Caco-2 (cell line): Measurements from ENCODE around the gene SWAP70. TPM values are rescaled to one million over a fixed set of nuclear protein-coding genes. Genes with fewer than 3 reads are reported as not detected.
"Not testable (repeated sequence)": the region's sequence is repeated elsewhere in the genome, so short reads cannot be mapped to it uniquely, and the experiment has no call there.

Experiments
- BruUV-seq: library from RNA; stranded (reverse); fragments of 400-500 nt; replicated peaks from 2 replicates; lab custom pipeline; 2021; lab: Mats Ljungman, UMichigan
- CTCF ChIA-PET: fragments of 300-600 bp; sonication (Branson Sonifier 250); formaldehyde crosslinking; loops from one replicate; lab custom pipeline; 2022; ENCODE audit warnings: antibody characterized with exemption; lab: Charles Lee
- POLR2A ChIA-PET: fragments of 300-600 bp; sonication (Branson Sonifier 250); formaldehyde crosslinking; loops from one replicate; lab custom pipeline; 2022; ENCODE audit warnings: antibody characterized with exemption; lab: Charles Lee
- DNase-seq, 2 experiments: peaks; one replicate each; pipeline versions ENCODE4 v3.0.0 to v3.0.0-alpha.2; 2020 to 2022
- H3K27me3 ChIP-seq: replicated peaks from 2 replicates; pipeline ENCODE4 v1.6.0; 2011; ENCODE audit warnings: low read length; ENCODE audit not compliant: control insufficient read depth, insufficient read depth
- H3K36me3 ChIP-seq: 2 replicates; pipeline ENCODE4 v1.5.1; 2011; ENCODE audit warnings: low read length; ENCODE audit not compliant: control insufficient read depth, insufficient read depth
- H3K4me1 ChIP-seq: fragments of 250-450 bp; sonication (Bioruptor Pico); 2 replicates; pipeline ENCODE4 v1.5.1; 2020; ENCODE audit warnings: mild to moderate bottlenecking
- H3K4me3 ChIP-seq: 2 replicates; pipeline ENCODE4 v1.5.1; 2011; ENCODE audit warnings: low read depth, mild to moderate bottlenecking, control low read depth, low read length
- H3K9me3 ChIP-seq: fragments of 250-450 bp; sonication (Bioruptor Pico); 2 replicates; pipeline ENCODE4 v1.5.1; 2020; ENCODE audit warnings: mild to moderate bottlenecking, moderate library complexity
- H3K27ac Mint-ChIP-seq: one replicate; pipeline ENCODE4 v1.8.0; 2022; ENCODE audit warnings: mixed read lengths; ENCODE audit not compliant: unreplicated experiment
- H3K27me3 Mint-ChIP-seq: one replicate; pipeline ENCODE4 v1.8.0; 2022; ENCODE audit warnings: mixed read lengths; ENCODE audit not compliant: insufficient read depth, unreplicated experiment
- H3K36me3 Mint-ChIP-seq: one replicate; pipeline ENCODE4 v1.8.0; 2022; ENCODE audit warnings: mild to moderate bottlenecking, mixed read lengths; ENCODE audit not compliant: insufficient read depth, unreplicated experiment
- H3K4me1 Mint-ChIP-seq: one replicate; pipeline ENCODE4 v1.8.0; 2022; ENCODE audit warnings: low read depth, mixed read lengths; ENCODE audit not compliant: unreplicated experiment
- H3K4me3 Mint-ChIP-seq: one replicate; pipeline ENCODE4 v1.8.0; 2022; ENCODE audit warnings: mild to moderate bottlenecking, moderate library complexity, mixed read lengths; ENCODE audit not compliant: unreplicated experiment
- H3K9me3 Mint-ChIP-seq: one replicate; pipeline ENCODE4 v1.8.0; 2022; ENCODE audit warnings: mixed read lengths; ENCODE audit not compliant: unreplicated experiment
- CTCF ChIP-seq, 2 experiments: fragments of 200-600 bp in 1 of 2; IDR thresholded peaks; 1 replicate in 1 of 2; 2 replicates in 1 of 2; pipeline versions ENCODE4 v1.5.1 to v1.8.0; 2011 to 2022; ENCODE audit warnings: antibody characterized with exemption in 1 of 2, control low read depth in 1 of 2, inconsistent platforms in 1 of 2, low read depth in 1 of 2, low read length in 1 of 2, mild to moderate bottlenecking in 1 of 2, moderate library complexity in 1 of 2; ENCODE audit not compliant: insufficient read depth in 1 of 2, severe bottlenecking in 1 of 2, unreplicated experiment in 1 of 2
- intact Hi-C: fragments of 100-400 bp; cut with micrococcal nuclease; formaldehyde crosslinking; loops from one replicate; pipeline ENCODE4 v1.10.0; 2022; ENCODE audit not compliant: unreplicated experiment
- total RNA-seq: library from RNA; stranded (reverse); gene quantifications from 2 replicates; pipeline ENCODE4 v1.2.3, GENCODE V29; 2022

Gene SWAP70
- total RNA-seq, 1 experiment from 2014 or later, result 42.4 TPM

- Mint-ChIP-seq H3K27ac (peak overlapping the region; percentile 63), H3K9me3 (peaks cover 10% of the 10 kb centered on the region)
- intact Hi-C loops, result loop anchor here (2.0 kb wide), 1 partner anchor 126 kb away; no protein-coding TSS in a partner anchor
Measured at GRCh38 chr11:9740202-9740883, 76.5 kb downstream of the SWAP70 start.

GRCh38 chr11:9741260-9741659 is 77.4 kb downstream of the SWAP70 start:
- Histone ChIP-seq H3K4me3 (no peak overlapping the region), H3K27me3 (no peaks in the 10 kb centered on the region), H3K36me3 (peaks cover 4% of the 10 kb centered on the region; the same call in 1 of the 2 replicates), H3K4me1 (peaks cover 27% of the 10 kb centered on the region), H3K9me3 (no peaks in the 10 kb centered on the region)
- Mint-ChIP-seq H3K4me1 (peaks cover 30% of the 10 kb centered on the region), H3K27me3 (no peaks in the 10 kb centered on the region), H3K4me3 (no peak overlapping the region), H3K36me3 (peaks cover 67% of the 10 kb centered on the region), H3K27ac (peak overlapping the region; percentile 19), H3K9me3 (peaks cover 1% of the 10 kb centered on the region)
- DNase-seq, result no peak
- ChIA-PET POLR2A (no interaction called here), CTCF (no interaction called here)
- TF ChIP-seq CTCF (IDR thresholded peaks at IDR 0.05; ENCODE audit: insufficient read depth in 1 of 2, low read depth in 1 of 2, low read length in 1 of 2, severe bottlenecking in 1 of 2, unreplicated experiment in 1 of 2), result no peak
- intact Hi-C loops, result loop anchor here (2.0 kb wide), 1 partner anchor 126 kb away; no protein-coding TSS in a partner anchor
- BruUV-seq, result no TSS peak

More at GRCh38 chr11:9740202-9740883, 76.5 kb downstream of the SWAP70 start:
- TSS peak; percentile 56 for BruUV-seq
- no peaks in the 10 kb centered on the region for H3K27me3 ChIP-seq
- peak; percentile 64 to 65 for DNase-seq
- peaks cover 3% of the 10 kb centered on the region; the same call in 1 of the 2 replicates for H3K36me3 ChIP-seq
- peaks cover 32% of the 10 kb centered on the region for H3K4me1 Mint-ChIP-seq
- CTCF ChIA-PET, result interaction anchor here (1.0 to 1.6 kb wide), 5 partner anchors 8 to 234 kb away, joined by 3 to 6 read pairs (median 3); no protein-coding TSS in a partner anchor
- POLR2A ChIA-PET, result interaction anchor here (1.3 kb wide), 1 partner anchor 279 kb away, joined by 4 read pairs; the partner anchor contains the start of gene ZNF143
- H3K27me3 Mint-ChIP-seq, result no peaks in the 10 kb centered on the region
- TF ChIP-seq CTCF (IDR thresholded peaks at IDR 0.05; ENCODE audit: insufficient read depth in 1 of 2, low read depth in 1 of 2, low read length in 1 of 2, severe bottlenecking in 1 of 2, unreplicated experiment in 1 of 2), result no peak
- peaks cover 74% of the 10 kb centered on the region for H3K36me3 Mint-ChIP-seq
- H3K9me3 ChIP-seq, result no peaks in the 10 kb centered on the region; the same call in 1 of the 2 replicates
- no peak overlapping the region for H3K4me3 ChIP-seq
- H3K4me3 Mint-ChIP-seq, result peak overlapping the region; percentile 19
- H3K4me1 ChIP-seq, result peaks cover 27% of the 10 kb centered on the region

DNA sequence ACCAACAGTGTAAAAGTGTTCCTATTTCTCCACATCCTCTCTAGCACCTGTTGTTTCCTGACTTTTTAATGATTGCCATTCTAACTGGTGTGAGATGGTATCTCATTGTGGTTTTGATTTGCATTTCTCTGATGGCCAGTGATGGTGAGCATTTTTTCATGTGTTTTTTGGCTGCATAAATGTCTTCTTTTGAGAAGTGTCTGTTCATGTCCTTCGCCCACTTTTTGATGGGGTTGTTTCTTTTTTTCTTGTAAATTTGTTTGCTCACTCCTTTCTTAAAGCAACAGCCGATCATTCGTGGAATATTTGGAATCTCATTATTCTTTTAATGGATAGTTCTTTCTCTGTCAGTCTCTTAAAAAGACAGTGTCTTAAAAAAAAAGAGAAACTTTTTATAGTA is 79.6 kb downstream of the SWAP70 start:
- H3K4me3 ChIP-seq, intact Hi-C loops, CTCF ChIA-PET, H3K27me3 Mint-ChIP-seq, H3K4me3 Mint-ChIP-seq, H3K9me3 Mint-ChIP-seq, H3K9me3 ChIP-seq, POLR2A ChIA-PET, H3K36me3 ChIP-seq, H3K27me3 ChIP-seq, H3K27ac Mint-ChIP-seq, DNase-seq, BruUV-seq: not testable (repeated sequence)
- Mint-ChIP-seq H3K36me3 (peaks cover 62% of the 10 kb centered on the region), H3K4me1 (peaks cover 26% of the 10 kb centered on the region)
- H3K4me1 ChIP-seq, result peaks cover 27% of the 10 kb centered on the region
